IPS-18a (cell line): ENCODE measurements around the gene LRRC4B.

ENCODE experiments used
- H3K27ac ChIP-seq: one replicate; pipeline ENCODE4 v1.5.1; 2013; ENCODE audit warnings: low read length
- H3K27me3 ChIP-seq: one replicate; pipeline ENCODE4 v1.6.1; 2013; ENCODE audit warnings: mild to moderate bottlenecking, low read length; ENCODE audit not compliant: control insufficient read depth, insufficient read depth
- H3K36me3 ChIP-seq: one replicate; pipeline ENCODE4 v1.6.1; 2013; ENCODE audit warnings: low read depth, low read length; ENCODE audit not compliant: control insufficient read depth
- H3K4me1 ChIP-seq: one replicate; pipeline ENCODE4 v1.6.1; 2013; ENCODE audit warnings: low read depth, low read length; ENCODE audit not compliant: control insufficient read depth
- H3K4me3 ChIP-seq: one replicate; pipeline ENCODE4 v1.5.1; 2013; ENCODE audit warnings: low read length
- H3K9ac ChIP-seq: one replicate; pipeline ENCODE4 v1.6.1; 2013; ENCODE audit warnings: mild to moderate bottlenecking, low read length, moderate library complexity
- H3K9me3 ChIP-seq: one replicate; pipeline ENCODE4 v1.6.1; 2013; ENCODE audit warnings: low read depth, low read length; ENCODE audit not compliant: control insufficient read depth

Gene LRRC4B

DNA sequence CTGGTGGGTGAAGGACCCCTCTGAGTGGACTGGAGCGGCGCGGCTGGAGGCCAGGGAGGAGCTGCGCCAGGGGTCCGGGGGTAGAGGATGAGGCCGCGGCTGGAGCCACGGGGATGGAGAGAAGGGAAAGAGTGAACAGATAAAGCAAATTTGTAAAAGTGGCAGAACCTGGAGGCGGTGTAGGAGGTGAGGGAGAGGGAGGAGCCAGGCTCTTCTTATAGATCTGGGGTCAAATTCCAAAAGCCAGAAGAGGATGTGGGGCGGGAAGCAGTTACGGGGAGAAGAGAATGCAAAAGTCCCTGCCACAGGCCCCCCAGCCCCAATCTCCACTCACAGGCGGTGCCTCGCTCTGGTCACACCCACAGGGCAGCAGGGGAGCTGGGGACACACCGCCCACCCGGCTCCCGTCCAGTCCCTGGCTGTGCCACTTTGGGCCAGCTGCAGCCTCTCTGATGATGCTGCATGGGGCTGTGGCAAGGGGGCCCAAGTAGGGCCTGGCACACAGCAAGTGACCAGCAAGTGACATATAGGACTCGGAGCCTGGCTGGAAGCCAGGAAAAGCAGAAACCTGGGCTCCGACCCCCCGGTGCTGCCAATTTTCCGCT, 11.1 kb downstream of the LRRC4B start:
- peaks cover 20% of the 10 kb centered on the region for H3K27me3 ChIP-seq

DNA sequence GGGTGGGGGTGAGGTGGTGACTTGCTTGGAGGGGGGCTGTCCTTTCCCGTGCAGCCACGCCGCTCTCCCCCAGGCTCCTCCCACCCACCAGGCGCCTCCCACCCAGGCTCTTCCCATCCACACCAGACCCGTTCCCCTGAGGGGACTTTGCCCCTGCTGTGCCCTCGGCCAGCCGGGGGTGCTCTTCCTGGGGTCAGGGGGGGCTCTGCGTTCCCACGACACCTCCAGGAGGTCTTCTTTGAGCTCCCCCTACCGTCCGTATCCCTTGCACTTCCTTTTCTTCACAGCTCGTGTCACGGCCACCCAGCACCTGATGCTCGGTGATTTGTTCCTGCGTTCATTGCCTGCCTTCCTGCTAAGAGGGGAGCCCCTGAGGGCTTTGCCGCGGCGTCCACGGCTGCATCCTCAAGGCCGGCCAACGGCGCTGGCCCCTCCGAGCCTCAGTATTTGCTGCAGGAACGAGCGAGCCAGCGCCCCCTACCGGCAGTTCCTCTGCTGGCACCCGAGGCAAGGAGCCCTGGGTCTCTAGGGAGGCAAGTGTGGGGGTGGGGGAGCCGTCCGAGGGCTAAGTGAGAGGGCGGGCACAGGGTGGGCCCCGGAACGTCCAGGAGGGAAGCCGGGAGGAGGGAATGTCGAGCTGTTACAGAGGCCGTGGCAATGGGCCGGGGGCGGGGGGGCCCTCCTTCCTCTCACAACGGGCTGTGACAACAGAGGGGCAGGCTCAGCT, 11.8 kb downstream of the LRRC4B start:
- Histone ChIP-seq H3K27ac (no peak overlapping the region), H3K36me3 (no peaks in the 10 kb centered on the region), H3K9ac (no peak overlapping the region), H3K9me3 (no peaks in the 10 kb centered on the region), H3K4me3 (peak overlapping the region; percentile 75), H3K4me1 (peaks cover 4% of the 10 kb centered on the region), H3K27me3 (peaks cover 23% of the 10 kb centered on the region)

More for the DNA sequence above, 11.1 kb downstream of the LRRC4B start:
- Histone ChIP-seq H3K4me1 (peaks cover 4% of the 10 kb centered on the region), H3K9ac (no peak overlapping the region), H3K4me3 (peak overlapping the region; percentile 75), H3K36me3 (no peaks in the 10 kb centered on the region), H3K9me3 (no peaks in the 10 kb centered on the region), H3K27ac (no peak overlapping the region)

- Histone ChIP-seq H3K36me3 (no peaks in the 10 kb centered on the region), H3K27me3 (peaks cover 26% of the 10 kb centered on the region), H3K9ac (no peak overlapping the region), H3K4me3 (peak overlapping the region; percentile 75), H3K4me1 (peaks cover 4% of the 10 kb centered on the region), H3K27ac (no peak overlapping the region), H3K9me3 (no peaks in the 10 kb centered on the region)
Observed at GRCh38 chr19:50555450-50556281, 12.6 kb downstream of the LRRC4B start.

DNA sequence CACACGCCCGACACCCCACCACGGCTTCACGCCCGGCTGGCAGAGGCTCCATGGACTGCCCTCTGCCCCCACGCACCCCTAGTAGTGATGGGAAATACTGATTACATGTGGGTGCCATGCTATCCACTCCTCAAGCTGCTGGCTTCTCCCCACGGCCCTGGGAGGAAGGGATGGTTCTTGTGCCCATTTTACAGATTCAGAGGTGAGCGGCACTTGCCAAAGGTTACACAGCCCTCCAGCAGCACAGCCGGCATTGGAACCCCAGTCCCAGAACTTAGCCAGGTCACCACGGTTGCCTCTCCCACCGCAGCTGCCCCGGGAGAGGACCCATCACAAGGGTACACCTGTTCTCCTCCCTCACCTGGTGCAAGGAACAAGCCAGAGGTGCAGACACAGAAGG, 13.2 kb downstream of the LRRC4B start:
- H3K27me3 ChIP-seq, result peaks cover 32% of the 10 kb centered on the region
- H3K4me1 ChIP-seq, result peaks cover 4% of the 10 kb centered on the region
- no peak overlapping the region for H3K27ac ChIP-seq
- H3K36me3 ChIP-seq, result no peaks in the 10 kb centered on the region
- H3K9me3 ChIP-seq, result no peaks in the 10 kb centered on the region
- no peak overlapping the region for H3K9ac ChIP-seq
- no peak overlapping the region for H3K4me3 ChIP-seq

DNA sequence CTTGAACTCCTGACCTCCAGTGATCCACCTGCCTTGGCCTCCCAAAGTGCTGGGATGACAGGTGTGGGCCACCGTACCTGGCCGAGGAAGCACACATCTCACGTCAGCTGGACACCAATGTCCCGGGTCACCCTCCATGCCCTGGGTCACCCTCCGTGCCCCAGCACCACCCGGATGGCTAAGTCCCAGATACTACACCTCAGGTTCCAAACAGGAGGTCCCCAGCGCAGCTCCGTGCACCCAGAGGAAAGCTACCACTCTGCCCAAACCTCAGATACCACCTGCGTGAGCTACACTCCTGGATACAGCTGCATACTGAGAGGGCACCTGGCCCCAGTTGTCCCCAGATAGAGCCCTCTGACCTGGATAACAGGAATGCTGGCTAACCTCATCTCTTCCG, 14.0 kb downstream of the LRRC4B start:
- Histone ChIP-seq H3K4me1 (peaks cover 4% of the 10 kb centered on the region), H3K4me3 (no peak overlapping the region), H3K36me3 (no peaks in the 10 kb centered on the region), H3K9me3 (no peaks in the 10 kb centered on the region), H3K9ac (no peak overlapping the region), H3K27ac (no peak overlapping the region), H3K27me3 (peaks cover 32% of the 10 kb centered on the region)

DNA sequence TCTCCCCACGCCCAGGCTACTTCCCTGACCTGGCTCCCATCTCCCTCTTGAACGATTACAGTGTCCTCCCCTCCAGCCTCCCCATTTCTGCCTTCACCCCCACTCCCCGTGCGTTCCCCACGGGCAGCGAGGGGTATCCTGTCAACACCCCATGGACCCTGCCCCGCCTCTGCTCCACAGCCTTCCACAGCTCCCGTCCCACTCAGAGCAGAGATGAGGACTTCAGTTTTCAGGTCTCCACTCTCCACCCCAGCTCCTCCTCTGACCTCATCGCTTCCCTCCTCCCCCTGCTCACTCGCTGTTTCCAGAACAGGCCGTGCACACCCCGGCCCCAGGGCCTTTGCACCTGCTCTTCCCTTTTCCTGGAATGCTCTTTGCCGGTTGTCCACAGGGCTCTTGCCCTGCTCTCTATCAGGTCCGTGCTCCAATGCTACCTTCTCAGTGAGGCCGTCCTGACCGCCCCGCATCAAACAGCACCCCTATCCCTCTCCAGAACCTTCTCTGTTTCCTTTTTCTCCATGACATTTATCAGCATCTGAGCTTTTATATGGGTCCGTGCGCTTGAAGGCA, 15.0 kb downstream of the LRRC4B start:
- Histone ChIP-seq H3K36me3 (no peaks in the 10 kb centered on the region), H3K9me3 (no peaks in the 10 kb centered on the region), H3K4me3 (no peak overlapping the region), H3K9ac (no peak overlapping the region), H3K27ac (no peak overlapping the region), H3K27me3 (peaks cover 32% of the 10 kb centered on the region), H3K4me1 (peaks cover 4% of the 10 kb centered on the region)

DNA sequence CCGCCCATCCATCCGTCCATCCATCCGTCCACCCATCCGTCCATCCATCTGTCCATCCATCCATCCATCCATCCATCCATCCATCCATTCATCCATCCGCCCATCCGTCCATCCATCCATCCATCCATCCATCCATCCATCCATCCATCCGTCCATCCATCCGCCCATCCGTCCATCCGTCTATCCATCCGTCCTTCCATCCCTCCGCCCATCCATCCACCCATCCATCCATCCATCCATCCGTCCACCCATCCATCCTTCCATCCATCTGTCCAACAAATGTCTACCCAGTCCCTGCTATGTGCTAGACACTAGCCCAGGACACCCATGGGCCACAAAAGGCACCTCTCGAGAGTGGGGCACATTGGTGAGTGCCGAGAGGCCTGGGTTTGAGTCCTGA, 15.7 kb downstream of the LRRC4B start:
- Histone ChIP-seq H3K4me3 (no peak overlapping the region), H3K9ac (no peak overlapping the region), H3K36me3 (no peaks in the 10 kb centered on the region), H3K4me1 (peaks cover 4% of the 10 kb centered on the region), H3K9me3 (no peaks in the 10 kb centered on the region), H3K27me3 (peaks cover 29% of the 10 kb centered on the region), H3K27ac (no peak overlapping the region)

- Histone ChIP-seq H3K4me3 (peak overlapping the region; percentile 69), H3K36me3 (no peaks in the 10 kb centered on the region), H3K9ac (no peak overlapping the region), H3K4me1 (no peaks in the 10 kb centered on the region), H3K27ac (no peak overlapping the region), H3K27me3 (peaks cover 29% of the 10 kb centered on the region), H3K9me3 (no peaks in the 10 kb centered on the region)
Observed at GRCh38 chr19:50551715-50552187, 16.5 kb downstream of the LRRC4B start.

DNA sequence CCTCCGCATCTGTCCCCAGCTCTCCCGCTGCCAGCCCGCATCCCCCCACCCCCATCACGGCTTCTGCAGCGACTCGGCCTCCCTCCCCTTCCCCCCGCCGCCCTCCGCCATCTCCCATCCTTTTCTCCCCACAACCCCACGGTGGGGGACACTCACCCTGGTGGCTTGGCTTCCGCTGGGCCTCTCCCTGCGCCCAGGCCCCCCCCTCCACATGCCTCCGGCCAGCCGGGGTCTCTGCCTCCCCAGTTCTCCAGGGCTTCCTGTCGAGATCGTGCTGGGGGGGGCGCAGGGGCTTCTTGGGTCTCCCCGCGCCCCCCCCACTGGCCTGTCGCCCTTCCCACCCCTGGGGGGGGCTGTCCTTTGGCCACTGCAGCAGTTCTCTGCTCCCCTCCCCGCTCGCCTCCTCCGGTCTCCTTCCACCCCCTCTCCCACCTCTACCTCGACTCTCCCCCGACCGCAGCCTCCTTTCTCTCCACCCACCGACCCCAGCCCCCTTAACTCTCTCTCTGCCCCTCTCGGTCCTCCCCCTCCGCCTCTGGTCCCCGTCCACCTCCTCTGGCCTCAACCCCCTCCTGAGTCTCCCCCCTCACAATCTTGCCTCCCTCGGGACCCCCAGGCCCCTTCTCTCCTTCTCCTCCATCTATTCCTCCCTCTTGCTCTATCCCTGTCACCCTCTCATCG, 17.1 kb downstream of the LRRC4B start:
- Histone ChIP-seq H3K9me3 (no peaks in the 10 kb centered on the region), H3K36me3 (no peaks in the 10 kb centered on the region), H3K9ac (no peak overlapping the region), H3K4me3 (peak overlapping the region; percentile 69), H3K4me1 (no peaks in the 10 kb centered on the region), H3K27ac (no peak overlapping the region), H3K27me3 (peaks cover 29% of the 10 kb centered on the region)

- peak overlapping the region; percentile 69 for H3K4me3 ChIP-seq
Observed at GRCh38 chr19:50550594-50550966, 17.7 kb downstream of the LRRC4B start.

More at GRCh38 chr19:50550594-50550966, 17.7 kb downstream of the LRRC4B start:
- Histone ChIP-seq H3K36me3 (no peaks in the 10 kb centered on the region), H3K4me1 (no peaks in the 10 kb centered on the region), H3K27ac (no peak overlapping the region), H3K27me3 (peaks cover 29% of the 10 kb centered on the region), H3K9ac (no peak overlapping the region), H3K9me3 (no peaks in the 10 kb centered on the region)
